ENCODE results near the gene FOXL2.

FOXL2 gene

GRCh38 chr3:138944929-138945708 lies 1.8 kb downstream of the FOXL2 start:
- DNase-seq, result no peak

DNA sequence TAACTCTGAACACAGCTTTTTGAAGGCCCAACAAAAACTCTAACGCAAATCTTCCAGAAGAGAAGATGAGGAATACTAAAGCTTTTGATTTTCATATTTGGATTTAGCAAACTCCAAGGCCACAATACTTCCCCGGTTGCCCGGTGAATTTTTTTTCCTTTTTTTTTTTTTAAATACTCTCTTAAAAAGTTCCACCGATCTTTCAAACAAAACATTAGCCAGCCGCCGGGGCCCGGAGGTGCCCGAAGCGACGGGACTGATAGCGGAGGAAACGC lies 2.3 kb downstream of the FOXL2 start:
- DNase-seq, result no peak

- no peak for DNase-seq
Observed at GRCh38 chr3:138943724-138944653, 2.9 kb downstream of the FOXL2 start.

- no peak for DNase-seq
Observed at GRCh38 chr3:138942861-138943623, 3.9 kb downstream of the FOXL2 start.

DNA sequence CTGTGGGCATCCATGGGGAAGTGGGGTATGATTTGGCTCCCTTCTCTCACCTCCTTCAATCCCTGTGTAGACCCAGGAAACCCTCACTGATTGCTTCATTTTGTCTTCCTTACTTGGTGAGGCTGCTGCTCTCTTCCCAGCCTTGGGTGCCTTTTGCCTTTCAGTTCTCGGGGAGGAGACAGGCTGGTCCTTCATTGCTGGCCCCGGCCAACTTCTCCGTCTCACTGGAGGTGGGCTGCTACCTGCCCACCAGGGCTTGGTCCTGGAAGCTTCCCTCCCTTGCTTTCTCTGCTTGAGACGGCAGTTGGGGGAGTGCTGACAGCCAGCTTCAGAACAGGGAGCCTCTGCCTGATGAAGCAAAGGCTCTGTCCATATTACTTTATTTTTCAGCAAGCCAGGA lies 4.7 kb downstream of the FOXL2 start:
- no peak for DNase-seq

DNA sequence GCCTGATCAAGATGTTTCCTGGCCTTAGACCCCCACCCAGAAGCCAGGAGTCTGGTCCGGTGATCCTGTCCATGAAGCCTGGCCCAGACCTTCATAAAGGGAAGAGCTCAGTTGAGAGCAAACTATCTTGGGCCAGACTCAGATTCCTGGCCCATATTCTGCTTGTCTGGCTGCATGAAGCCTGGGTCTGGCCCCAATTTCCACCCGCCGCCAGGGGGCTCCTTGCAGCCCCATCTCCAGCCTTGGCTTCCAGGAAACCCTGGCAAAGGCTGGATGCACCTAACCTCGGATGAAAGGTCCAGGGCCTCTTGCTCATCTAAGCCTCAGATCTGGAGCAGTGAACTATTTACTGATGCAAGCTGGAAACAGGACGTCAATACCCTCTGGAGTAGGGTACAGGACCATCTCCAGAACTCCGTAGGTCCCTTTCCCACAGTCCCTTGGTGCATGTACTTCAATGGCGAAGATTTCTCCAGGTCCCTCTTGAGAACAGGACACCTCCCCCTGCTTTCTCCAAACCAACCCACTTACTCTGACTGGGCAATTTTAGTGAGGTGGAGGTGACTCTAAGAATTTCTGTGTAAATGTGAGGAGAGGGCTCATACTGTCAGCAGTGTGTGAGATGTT lies 5.6 kb downstream of the FOXL2 start:
- no peak for DNase-seq

DNA sequence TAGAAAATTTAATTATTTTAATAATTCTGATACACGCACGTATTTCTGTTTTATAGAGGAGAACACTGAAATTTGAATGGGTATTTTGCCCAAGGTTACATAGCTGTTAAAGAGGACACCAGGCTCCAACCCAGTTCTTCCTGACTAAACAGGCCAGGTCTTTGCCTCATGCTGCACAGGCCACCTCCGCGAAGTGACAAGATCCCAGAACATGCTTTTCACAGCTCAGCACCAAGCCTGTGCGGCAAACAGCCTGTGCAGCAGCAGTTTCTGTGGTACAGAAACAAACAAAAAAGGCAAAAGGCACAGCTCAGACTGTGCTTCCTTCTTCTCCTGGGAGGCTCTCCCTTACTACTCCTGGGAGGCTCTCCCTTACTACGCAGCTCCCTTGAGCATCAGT lies 6.5 kb downstream of the FOXL2 start:
- DNase-seq, result no peak

DNA sequence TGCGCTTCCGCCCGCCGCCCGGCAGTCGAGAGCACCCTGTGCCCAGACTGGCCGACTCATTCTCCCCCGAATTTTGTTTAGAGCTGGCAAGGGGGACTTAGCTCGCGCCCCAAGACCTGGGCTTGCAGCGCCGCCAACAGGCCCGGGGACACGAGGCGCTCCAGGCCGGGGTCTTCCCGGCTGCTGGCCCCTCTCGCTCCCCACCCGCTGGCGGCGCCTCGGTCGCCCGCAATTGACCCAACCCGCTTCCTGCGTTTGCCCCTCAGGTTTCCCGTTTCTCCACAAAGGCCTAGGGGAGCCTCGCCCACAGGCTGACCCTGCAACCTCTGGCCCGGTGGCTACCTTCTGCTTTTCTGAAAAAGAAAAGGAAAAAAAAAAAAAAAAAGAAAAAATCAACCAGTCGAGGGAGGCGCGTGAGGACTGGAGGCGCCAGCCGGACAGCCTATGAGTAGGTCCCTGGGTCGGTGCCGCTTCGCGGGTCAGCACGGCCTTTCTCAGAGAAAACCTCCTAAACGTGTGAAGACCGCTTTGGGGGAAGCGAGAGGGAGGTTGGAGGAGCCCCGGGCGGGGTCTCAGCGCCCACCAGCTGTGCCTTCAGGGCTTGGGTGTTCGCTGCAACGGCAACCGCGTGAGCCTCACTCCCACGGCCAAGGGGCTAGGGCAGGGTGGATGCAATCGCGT lies 7.2 kb downstream of the FOXL2 start:
- DNase-seq, result no peak

- DNase-seq, result no peak
Observed at GRCh38 chr3:138938877-138939560, 7.9 kb downstream of the FOXL2 start.

GRCh38 chr3:138938056-138938876 lies 8.7 kb downstream of the FOXL2 start:
- DNase-seq, result no peak

DNA sequence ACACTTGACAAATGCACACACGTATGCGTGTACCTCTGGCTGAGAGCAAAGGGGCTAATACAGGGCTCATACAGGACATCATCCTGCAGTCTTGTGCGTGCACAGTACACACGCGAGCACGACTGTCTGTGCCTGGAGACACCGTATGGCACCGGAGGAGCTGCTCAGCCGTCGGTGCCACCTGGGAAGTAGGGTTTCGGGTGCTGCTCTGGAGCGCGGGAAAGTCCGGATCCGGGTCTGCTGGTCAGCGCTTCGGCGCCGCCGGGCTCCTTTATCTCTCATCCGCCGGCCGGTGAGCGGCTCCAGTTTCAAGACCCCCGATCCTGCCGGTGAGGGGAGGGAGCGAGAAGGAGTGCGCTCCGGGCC lies 9.3 kb downstream of the FOXL2 start:
- no peak for DNase-seq

DNA sequence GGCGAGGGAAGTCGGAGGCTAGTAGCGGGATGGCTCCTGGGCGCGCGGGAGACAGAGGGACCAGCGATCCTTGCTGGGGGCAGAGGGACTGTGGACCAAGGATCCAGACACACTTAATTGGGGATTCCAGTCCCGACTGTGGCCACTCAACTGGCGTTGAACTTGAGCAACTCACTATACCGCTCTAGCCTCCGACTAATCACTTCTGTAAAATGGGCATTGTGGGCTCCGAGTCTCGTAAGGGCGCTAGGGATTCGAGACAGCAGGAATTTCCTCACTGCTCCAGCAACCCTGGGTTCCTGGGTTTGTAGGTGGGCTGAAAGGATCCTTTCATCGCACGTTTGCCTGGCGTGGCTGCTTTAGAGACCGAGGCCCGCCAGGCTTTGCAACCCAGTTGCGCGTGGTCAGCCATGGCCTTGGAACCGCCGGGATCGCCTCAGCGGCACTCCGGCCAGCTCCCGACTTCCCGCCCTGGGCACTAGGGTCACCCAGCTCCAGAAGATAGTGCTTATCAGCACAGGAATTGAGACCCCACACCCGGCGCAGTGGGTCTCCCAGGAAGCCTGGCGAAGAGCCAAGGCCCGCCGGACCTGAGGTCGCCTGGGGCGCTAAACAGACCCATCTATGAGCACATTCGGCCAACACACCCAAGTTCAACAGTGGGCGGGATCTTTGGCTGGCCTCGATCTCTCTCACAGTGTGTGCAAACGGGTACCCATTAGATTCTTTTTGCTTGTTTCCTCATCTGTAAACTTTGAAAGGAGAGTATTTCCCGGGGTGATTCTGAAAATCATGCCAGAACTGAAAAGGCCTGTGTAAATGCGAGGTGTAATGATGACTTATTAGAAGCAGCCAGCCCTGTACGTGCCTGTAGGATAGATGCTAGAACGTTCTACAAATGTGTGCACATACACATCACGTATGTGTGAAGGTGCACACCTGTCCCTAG lies 9.9 kb downstream of the FOXL2 start:
- DNase-seq, result no peak

- no peak for DNase-seq
Observed at GRCh38 chr3:138935863-138936740, 10.8 kb downstream of the FOXL2 start.

GRCh38 chr3:138935505-138935862 lies 11.5 kb downstream of the FOXL2 start:
- DNase-seq, result no peak

GRCh38 chr3:138933981-138934691 lies 12.8 kb downstream of the FOXL2 start:
- no peak for DNase-seq

- no peak for DNase-seq
Observed at GRCh38 chr3:138933068-138933668, 13.8 kb downstream of the FOXL2 start.

- no peak for DNase-seq
Observed at GRCh38 chr3:138928727-138929372, 18.1 kb downstream of the FOXL2 start.

Measured in NCI-H2227 treated with DMSO at 0.1 percent for 48 hours (cell line).